Osteoblast (primary cell): ENCODE results near the gene TNIK. TPM values are rescaled to one million over a fixed set of nuclear protein-coding genes. Genes with fewer than 3 reads are reported as not detected.

Source experiments
- DNase-seq: peaks from one replicate; pipeline ENCODE4 v3.0.0; 2011; ENCODE audit warnings: low spot score, mixed read lengths; ENCODE audit not compliant: insufficient read length; ENCODE audit errors: missing footprints
- H2AFZ ChIP-seq: 2 replicates; pipeline ENCODE4 v1.6.0; 2011; ENCODE audit warnings: mild to moderate bottlenecking, low read length
- H3K27ac ChIP-seq: 2 replicates; pipeline ENCODE4 v1.5.1; 2011; ENCODE audit warnings: mild to moderate bottlenecking, low read depth, low read length, moderate library complexity
- H3K27me3 ChIP-seq: 2 replicates; pipeline ENCODE4 v1.6.0; 2012; ENCODE audit warnings: mild to moderate bottlenecking, control low read depth, inconsistent platforms, low read length, moderate library complexity; ENCODE audit not compliant: insufficient read depth
- H3K36me3 ChIP-seq: 2 replicates; pipeline ENCODE4 v1.5.1; 2011; ENCODE audit warnings: mild to moderate bottlenecking, low read length, control low read depth, moderate library complexity; ENCODE audit not compliant: insufficient read depth
- H3K4me1 ChIP-seq: 2 replicates; pipeline ENCODE4 v1.5.1; 2011; ENCODE audit warnings: mild to moderate bottlenecking, low read length, control low read depth, moderate library complexity; ENCODE audit not compliant: insufficient read depth
- H3K4me2 ChIP-seq: 2 replicates; pipeline ENCODE4 v1.6.0; 2011; ENCODE audit warnings: mild to moderate bottlenecking, low read length; ENCODE audit not compliant: insufficient read depth
- H3K4me3 ChIP-seq: fragments of 200-600 bp; sonication (generic); 3 replicates; pipeline ENCODE4 v1.5.1; 2012; ENCODE audit warnings: mild to moderate bottlenecking, low read length, inconsistent platforms; ENCODE audit not compliant: insufficient read depth
- H3K79me2 ChIP-seq: 2 replicates; pipeline ENCODE4 v1.6.0; 2012; ENCODE audit warnings: mild to moderate bottlenecking, low read length, control low read depth, inconsistent platforms; ENCODE audit not compliant: insufficient read depth
- H3K9me3 ChIP-seq: 2 replicates; pipeline ENCODE4 v1.5.1; 2011; ENCODE audit warnings: low read depth, low read length, control low read depth
- H4K20me1 ChIP-seq: 2 replicates; pipeline ENCODE4 v1.6.0; 2012; ENCODE audit warnings: mild to moderate bottlenecking, low read length, control low read depth; ENCODE audit not compliant: insufficient read depth
- total RNA-seq: library from RNA; depleted of rRNA; stranded (reverse); fragments of >200 nt; gene quantifications from 2 replicates; pipeline ENCODE4 v1.2.3, GENCODE V29; 2012
- TF ChIP-seq, protein P1 (sequence below): IDR thresholded peaks from 2 replicates; pipeline ENCODE4 v1.5.1; 2011; ENCODE audit warnings: mild to moderate bottlenecking, low read depth, low read length, moderate library complexity; ENCODE audit errors: extremely low read depth

Gene TNIK
- total RNA-seq, 1 donor: 7.6 TPM

GRCh38 chr3:171264758-171265157, 195.4 kb downstream of the TNIK start:
- no peaks in the 10 kb centered on the region for H3K27me3 ChIP-seq
- no peaks in the 10 kb centered on the region for H3K79me2 ChIP-seq
- no peak overlapping the region for H2AFZ ChIP-seq
- H3K4me1 ChIP-seq: no peaks in the 10 kb centered on the region
- DNase-seq: no peak
- no peaks in the 10 kb centered on the region for H3K36me3 ChIP-seq
- H3K27ac ChIP-seq: no peak overlapping the region
- no peaks in the 10 kb centered on the region for H3K9me3 ChIP-seq
- no peak overlapping the region for H3K4me3 ChIP-seq
- TF ChIP-seq, protein P1, sequence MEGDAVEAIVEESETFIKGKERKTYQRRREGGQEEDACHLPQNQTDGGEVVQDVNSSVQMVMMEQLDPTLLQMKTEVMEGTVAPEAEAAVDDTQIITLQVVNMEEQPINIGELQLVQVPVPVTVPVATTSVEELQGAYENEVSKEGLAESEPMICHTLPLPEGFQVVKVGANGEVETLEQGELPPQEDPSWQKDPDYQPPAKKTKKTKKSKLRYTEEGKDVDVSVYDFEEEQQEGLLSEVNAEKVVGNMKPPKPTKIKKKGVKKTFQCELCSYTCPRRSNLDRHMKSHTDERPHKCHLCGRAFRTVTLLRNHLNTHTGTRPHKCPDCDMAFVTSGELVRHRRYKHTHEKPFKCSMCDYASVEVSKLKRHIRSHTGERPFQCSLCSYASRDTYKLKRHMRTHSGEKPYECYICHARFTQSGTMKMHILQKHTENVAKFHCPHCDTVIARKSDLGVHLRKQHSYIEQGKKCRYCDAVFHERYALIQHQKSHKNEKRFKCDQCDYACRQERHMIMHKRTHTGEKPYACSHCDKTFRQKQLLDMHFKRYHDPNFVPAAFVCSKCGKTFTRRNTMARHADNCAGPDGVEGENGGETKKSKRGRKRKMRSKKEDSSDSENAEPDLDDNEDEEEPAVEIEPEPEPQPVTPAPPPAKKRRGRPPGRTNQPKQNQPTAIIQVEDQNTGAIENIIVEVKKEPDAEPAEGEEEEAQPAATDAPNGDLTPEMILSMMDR: no peak
- no peak overlapping the region for H3K4me2 ChIP-seq
- no peaks in the 10 kb centered on the region for H4K20me1 ChIP-seq

DNA sequence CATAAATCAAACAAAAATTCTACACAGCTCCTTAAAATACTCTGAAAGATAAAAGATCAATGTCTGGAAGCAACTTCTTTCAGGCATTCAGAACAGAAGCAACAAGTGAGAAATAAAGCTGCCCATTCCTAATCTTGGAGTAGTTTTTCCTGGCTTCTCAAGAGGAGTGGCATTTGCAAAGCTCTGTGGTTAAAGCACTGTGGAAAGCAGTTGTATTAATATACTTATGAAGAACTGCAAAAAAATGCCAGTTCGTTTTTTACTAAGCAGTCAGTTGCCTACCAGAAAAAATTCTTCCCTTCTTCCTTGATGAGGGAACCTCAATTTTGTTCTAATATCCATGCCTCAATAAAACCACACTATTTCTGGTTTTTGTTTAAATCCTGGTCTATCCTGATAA, 197.8 kb downstream of the TNIK start:
- no peak overlapping the region for H2AFZ ChIP-seq
- no peaks in the 10 kb centered on the region for H3K79me2 ChIP-seq
- H3K36me3 ChIP-seq: no peaks in the 10 kb centered on the region
- H3K27me3 ChIP-seq: no peaks in the 10 kb centered on the region
- TF ChIP-seq, protein P1: no peak
- no peak overlapping the region for H3K27ac ChIP-seq
- peaks cover 12% of the 10 kb centered on the region for H3K4me1 ChIP-seq
- no peak for DNase-seq
- H3K4me3 ChIP-seq: no peak overlapping the region
- no peak overlapping the region for H3K4me2 ChIP-seq
- H3K9me3 ChIP-seq: no peaks in the 10 kb centered on the region
- H4K20me1 ChIP-seq: no peaks in the 10 kb centered on the region

DNA sequence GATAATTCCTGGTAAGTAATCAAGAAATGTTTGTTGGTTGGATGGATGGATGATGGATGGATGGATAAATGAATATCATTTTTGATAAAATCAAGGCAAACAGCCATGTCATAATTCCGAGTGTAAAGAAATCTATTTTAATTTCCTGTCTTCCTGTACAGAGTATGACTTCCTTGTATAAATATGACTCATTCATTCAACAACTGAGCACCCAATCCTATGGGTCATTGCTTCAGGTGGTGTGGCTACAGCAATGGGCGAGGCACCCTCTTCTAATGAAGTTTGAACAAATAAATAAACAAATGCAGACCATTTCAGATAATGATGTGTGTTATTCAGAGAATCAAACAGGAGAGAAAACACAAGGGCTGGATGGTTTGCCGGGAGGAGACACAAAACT, 198.7 kb downstream of the TNIK start:
- H3K27ac ChIP-seq: no peak overlapping the region
- DNase-seq: no peak
- H3K36me3 ChIP-seq: no peaks in the 10 kb centered on the region
- peaks cover 15% of the 10 kb centered on the region for H3K4me1 ChIP-seq
- H4K20me1 ChIP-seq: no peaks in the 10 kb centered on the region
- no peak overlapping the region for H3K4me3 ChIP-seq
- no peaks in the 10 kb centered on the region for H3K9me3 ChIP-seq
- H3K4me2 ChIP-seq: no peak overlapping the region
- H3K27me3 ChIP-seq: no peaks in the 10 kb centered on the region
- no peak overlapping the region for H2AFZ ChIP-seq
- no peaks in the 10 kb centered on the region for H3K79me2 ChIP-seq
- TF ChIP-seq, protein P1: no peak

DNA sequence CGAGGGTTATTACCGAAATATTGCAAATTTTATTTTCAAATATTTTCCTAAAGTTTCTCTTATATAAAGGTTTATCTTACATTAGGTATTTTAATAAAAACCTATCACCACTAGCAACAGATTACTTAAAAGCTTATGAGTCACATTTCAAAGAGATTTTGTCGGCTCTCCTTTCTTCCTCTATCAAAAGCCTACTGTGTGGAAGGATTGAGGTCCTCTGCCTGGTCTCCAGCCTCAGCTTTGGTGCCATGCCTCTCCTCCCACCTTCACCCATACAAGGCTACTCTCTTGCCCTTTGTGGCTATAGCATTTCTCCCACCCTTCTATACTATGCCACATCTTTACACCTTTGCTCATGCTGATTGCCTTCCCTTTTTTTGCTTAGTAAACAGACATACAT, 199.3 kb downstream of the TNIK start:
- Histone ChIP-seq H3K4me2 (no peak overlapping the region), H3K9me3 (no peaks in the 10 kb centered on the region), H3K4me1 (peaks cover 15% of the 10 kb centered on the region), H3K27me3 (no peaks in the 10 kb centered on the region), H2AFZ (no peak overlapping the region), H3K27ac (no peak overlapping the region), H3K36me3 (no peaks in the 10 kb centered on the region), H3K79me2 (no peaks in the 10 kb centered on the region), H3K4me3 (no peak overlapping the region), H4K20me1 (no peaks in the 10 kb centered on the region)
- TF ChIP-seq, protein P1: no peak
- DNase-seq: no peak
